Measurements from ENCODE around the gene FNIP1.

The FNIP1 gene

GRCh38 chr5:131685516-131686171, 111.2 kb downstream of the FNIP1 start:
- Histone ChIP-seq H3K9me3 (replicated peaks in 1 of 2; ENCODE audit: control insufficient read depth in 2 of 2, insufficient read depth in 1 of 2, low read depth in 1 of 2, low read length in 2 of 2) (no peaks in the 10 kb centered on the region), H3K4me2 (ENCODE audit: insufficient read depth, low read length, poor library complexity, severe bottlenecking) (no peak overlapping the region), H3K36me3 (replicated peaks in 1 of 2; ENCODE audit: control insufficient read depth in 2 of 2, insufficient read depth in 2 of 2, low read length in 2 of 2) (peaks cover 3 to 17% of the 10 kb centered on the region in 2 donors)

GRCh38 chr5:131684595-131684994, 112.2 kb downstream of the FNIP1 start:
- Histone ChIP-seq H2BK5ac (ENCODE audit: low read length) (no peak overlapping the region), H3K79me1 (ENCODE audit: low read depth, low read length) (no peaks in the 10 kb centered on the region), H3K23ac (ENCODE audit: low read depth, low read length, poor library complexity) (no peak overlapping the region), H3K36me3 (replicated peaks in 1 of 2; ENCODE audit: control insufficient read depth in 2 of 2, insufficient read depth in 2 of 2, low read length in 2 of 2) (peaks cover 0 to 17% of the 10 kb centered on the region in 2 donors), H2BK120ac (ENCODE audit: low read depth, low read length) (no peak overlapping the region), H4K8ac (ENCODE audit: low read depth, low read length) (no peak overlapping the region), H3K9ac (ENCODE audit: low read depth, low read length, poor library complexity) (no peak overlapping the region), H2AK5ac (ENCODE audit: low read depth, low read length) (no peak overlapping the region), H2AFZ (ENCODE audit: low read length) (no peak overlapping the region), H3K27ac (replicated peaks; ENCODE audit: low read length) (no peak overlapping the region), H3K18ac (ENCODE audit: low read length) (no peak overlapping the region), H3K27me3 (ENCODE audit: control insufficient read depth in 3 of 3, insufficient read depth in 3 of 3, low read depth in 1 of 3, low read length in 3 of 3) (no peaks in the 10 kb centered on the region), H3K9me3 (replicated peaks in 1 of 2; ENCODE audit: control insufficient read depth in 2 of 2, insufficient read depth in 1 of 2, low read depth in 1 of 2, low read length in 2 of 2) (no peaks in the 10 kb centered on the region), H2BK12ac (ENCODE audit: low read length) (no peak overlapping the region), H3K4ac (ENCODE audit: low read length) (no peak overlapping the region), H3K14ac (ENCODE audit: low read length) (no peak overlapping the region), H3K4me3 (ENCODE audit: low read length in 2 of 2) (no peak overlapping the region), H3K4me2 (ENCODE audit: insufficient read depth, low read length, poor library complexity, severe bottlenecking) (no peak overlapping the region), H3K4me1 (ENCODE audit: control insufficient read depth in 2 of 2, insufficient read depth in 1 of 2, low read depth in 1 of 2, low read length in 2 of 2) (no peaks in the 10 kb centered on the region), H4K91ac (ENCODE audit: low read depth, low read length, poor library complexity) (no peak overlapping the region), H2BK15ac (ENCODE audit: low read length) (no peak overlapping the region)
- DNase-seq (ENCODE audit: low spot score): no peak

More at GRCh38 chr5:131685516-131686171, 111.2 kb downstream of the FNIP1 start:
- H4K91ac ChIP-seq (ENCODE audit: low read depth, low read length, poor library complexity): no peak overlapping the region
- H2AK5ac ChIP-seq (ENCODE audit: low read depth, low read length): no peak overlapping the region
- no peaks in the 10 kb centered on the region for H3K4me1 ChIP-seq (ENCODE audit: control insufficient read depth in 2 of 2, insufficient read depth in 1 of 2, low read depth in 1 of 2, low read length in 2 of 2)
- H3K27ac ChIP-seq (replicated peaks; ENCODE audit: low read length): no peak overlapping the region
- no peak overlapping the region for H3K18ac ChIP-seq (ENCODE audit: low read length)
- H3K14ac ChIP-seq (ENCODE audit: low read length): no peak overlapping the region
- no peak overlapping the region for H2BK12ac ChIP-seq (ENCODE audit: low read length)
- H2AFZ ChIP-seq (ENCODE audit: low read length): no peak overlapping the region
- H3K23ac ChIP-seq (ENCODE audit: low read depth, low read length, poor library complexity): no peak overlapping the region
- no peak overlapping the region for H2BK5ac ChIP-seq (ENCODE audit: low read length)
- no peak overlapping the region for H3K9ac ChIP-seq (ENCODE audit: low read depth, low read length, poor library complexity)
- no peak for DNase-seq (ENCODE audit: low spot score)
- H4K8ac ChIP-seq (ENCODE audit: low read depth, low read length): no peak overlapping the region
- H3K79me1 ChIP-seq (ENCODE audit: low read depth, low read length): no peaks in the 10 kb centered on the region
- H3K4ac ChIP-seq (ENCODE audit: low read length): no peak overlapping the region
- H2BK120ac ChIP-seq (ENCODE audit: low read depth, low read length): no peak overlapping the region
- no peaks in the 10 kb centered on the region for H3K27me3 ChIP-seq (ENCODE audit: control insufficient read depth in 3 of 3, insufficient read depth in 3 of 3, low read depth in 1 of 3, low read length in 3 of 3)
- no peak overlapping the region for H3K4me3 ChIP-seq (ENCODE audit: low read length in 2 of 2)
- no CpG with 5 or more reads among the region's 7 CpGs for WGBS, 2 donors (ENCODE audit: extremely low coverage in 2 of 2, insufficient read length in 2 of 2, insufficient replicate concordance in 1 of 2)
- no peak overlapping the region for H2BK15ac ChIP-seq (ENCODE audit: low read length)

DNA sequence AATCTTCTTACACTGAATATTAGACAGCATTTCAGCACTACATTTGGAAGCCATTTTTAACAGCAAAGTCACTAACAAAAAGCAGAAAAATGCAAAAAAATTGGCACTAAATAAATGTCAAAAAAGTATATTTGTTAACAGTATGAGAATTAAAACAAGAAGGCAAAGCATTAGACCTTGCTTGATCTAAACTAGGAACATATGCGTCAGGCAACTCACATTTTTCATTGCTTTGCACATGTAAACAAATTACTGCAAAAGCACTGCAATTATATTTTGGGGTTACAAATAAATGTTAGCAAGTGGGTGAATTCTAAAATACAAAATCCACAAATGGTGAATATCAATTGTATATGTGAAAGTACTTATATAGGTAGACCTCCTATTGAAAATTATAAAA, 112.8 kb downstream of the FNIP1 start:
- Histone ChIP-seq H2AFZ (ENCODE audit: low read length) (no peak overlapping the region), H2BK12ac (ENCODE audit: low read length) (no peak overlapping the region), H3K36me3 (replicated peaks in 1 of 2; ENCODE audit: control insufficient read depth in 2 of 2, insufficient read depth in 2 of 2, low read length in 2 of 2) (peaks cover 0 to 19% of the 10 kb centered on the region in 2 donors), H2BK5ac (ENCODE audit: low read length) (no peak overlapping the region), H4K91ac (ENCODE audit: low read depth, low read length, poor library complexity) (no peak overlapping the region), H4K8ac (ENCODE audit: low read depth, low read length) (no peak overlapping the region), H2BK15ac (ENCODE audit: low read length) (no peak overlapping the region), H2BK120ac (ENCODE audit: low read depth, low read length) (no peak overlapping the region), H3K4me2 (ENCODE audit: insufficient read depth, low read length, poor library complexity, severe bottlenecking) (no peak overlapping the region), H2AK5ac (ENCODE audit: low read depth, low read length) (no peak overlapping the region), H3K14ac (ENCODE audit: low read length) (no peak overlapping the region), H3K27ac (replicated peaks; ENCODE audit: low read length) (no peak overlapping the region), H3K9me3 (replicated peaks in 1 of 2; ENCODE audit: control insufficient read depth in 2 of 2, insufficient read depth in 1 of 2, low read depth in 1 of 2, low read length in 2 of 2) (no peaks in the 10 kb centered on the region), H3K9ac (ENCODE audit: low read depth, low read length, poor library complexity) (no peak overlapping the region), H3K4me3 (ENCODE audit: low read length in 2 of 2) (no peak overlapping the region), H3K27me3 (ENCODE audit: control insufficient read depth in 3 of 3, insufficient read depth in 3 of 3, low read depth in 1 of 3, low read length in 3 of 3) (no peaks in the 10 kb centered on the region), H3K4me1 (ENCODE audit: control insufficient read depth in 2 of 2, insufficient read depth in 1 of 2, low read depth in 1 of 2, low read length in 2 of 2) (no peaks in the 10 kb centered on the region), H3K18ac (ENCODE audit: low read length) (no peak overlapping the region), H3K4ac (ENCODE audit: low read length) (no peak overlapping the region), H3K23ac (ENCODE audit: low read depth, low read length, poor library complexity) (no peak overlapping the region), H3K79me1 (ENCODE audit: low read depth, low read length) (no peaks in the 10 kb centered on the region)
- no peak for DNase-seq (ENCODE audit: low spot score)
- no CpG with 5 or more reads among the region's 1 CpG for WGBS, 2 donors (ENCODE audit: extremely low coverage in 2 of 2, insufficient read length in 2 of 2, insufficient replicate concordance in 1 of 2)

DNA sequence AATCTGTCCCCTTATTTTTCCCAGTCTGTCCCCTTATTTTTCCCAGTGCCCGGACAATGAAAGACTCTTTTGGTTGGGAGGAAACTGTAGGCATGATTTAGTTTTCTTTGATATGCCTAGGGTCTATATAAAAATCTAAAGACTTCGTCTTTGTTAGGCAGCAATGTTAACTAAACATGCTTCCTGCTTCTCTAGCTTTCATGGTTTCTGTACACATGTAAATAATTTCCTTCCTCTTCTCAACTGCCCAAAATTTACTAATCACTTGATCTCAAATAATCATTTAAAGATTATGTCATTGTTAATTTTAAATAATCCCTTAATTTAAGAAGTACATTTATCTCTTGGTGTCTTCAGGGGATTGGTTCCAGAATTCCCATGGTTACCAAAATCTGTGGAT, 114.0 kb downstream of the FNIP1 start:
- no peak overlapping the region for H2BK15ac ChIP-seq (ENCODE audit: low read length)
- no peak overlapping the region for H2AFZ ChIP-seq (ENCODE audit: low read length)
- H3K27me3 ChIP-seq (ENCODE audit: control insufficient read depth in 3 of 3, insufficient read depth in 3 of 3, low read depth in 1 of 3, low read length in 3 of 3): no peaks in the 10 kb centered on the region
- H3K27ac ChIP-seq (replicated peaks; ENCODE audit: low read length): no peak overlapping the region
- no peak overlapping the region for H3K18ac ChIP-seq (ENCODE audit: low read length)
- no CpG with 5 or more reads among the region's 2 CpGs for WGBS, 2 donors (ENCODE audit: extremely low coverage in 2 of 2, insufficient read length in 2 of 2, insufficient replicate concordance in 1 of 2)
- no peak overlapping the region for H3K14ac ChIP-seq (ENCODE audit: low read length)
- no peak overlapping the region for H3K4ac ChIP-seq (ENCODE audit: low read length)
- no peak overlapping the region for H2AK5ac ChIP-seq (ENCODE audit: low read depth, low read length)
- H3K9me3 ChIP-seq (replicated peaks in 1 of 2; ENCODE audit: control insufficient read depth in 2 of 2, insufficient read depth in 1 of 2, low read depth in 1 of 2, low read length in 2 of 2): no peaks in the 10 kb centered on the region
- H3K36me3 ChIP-seq (replicated peaks in 1 of 2; ENCODE audit: control insufficient read depth in 2 of 2, insufficient read depth in 2 of 2, low read length in 2 of 2): peaks cover 0 to 31% of the 10 kb centered on the region in 2 donors
- H3K23ac ChIP-seq (ENCODE audit: low read depth, low read length, poor library complexity): no peak overlapping the region
- no peaks in the 10 kb centered on the region for H3K79me1 ChIP-seq (ENCODE audit: low read depth, low read length)
- no peaks in the 10 kb centered on the region for H3K4me1 ChIP-seq (ENCODE audit: control insufficient read depth in 2 of 2, insufficient read depth in 1 of 2, low read depth in 1 of 2, low read length in 2 of 2)
- H3K4me2 ChIP-seq (ENCODE audit: insufficient read depth, low read length, poor library complexity, severe bottlenecking): no peak overlapping the region
- H3K9ac ChIP-seq (ENCODE audit: low read depth, low read length, poor library complexity): no peak overlapping the region
- H4K8ac ChIP-seq (ENCODE audit: low read depth, low read length): no peak overlapping the region
- no peak overlapping the region for H4K91ac ChIP-seq (ENCODE audit: low read depth, low read length, poor library complexity)
- H2BK120ac ChIP-seq (ENCODE audit: low read depth, low read length): no peak overlapping the region
- no peak overlapping the region for H3K4me3 ChIP-seq (ENCODE audit: low read length in 2 of 2)
- no peak for DNase-seq (ENCODE audit: low spot score)
- no peak overlapping the region for H2BK5ac ChIP-seq (ENCODE audit: low read length)
- no peak overlapping the region for H2BK12ac ChIP-seq (ENCODE audit: low read length)
